Stimulated activated CD8-positive, alpha-beta memory T cell treated with anti-CD3 and anti-CD28 coated beads, Interleukin-4, amount 100 ng/mL, for 4 hours (primary cell): ENCODE results near the gene PYCARD.

ENCODE experiments used
- DNase-seq, 2 donors: peaks; one replicate each; pipeline ENCODE4 v3.0.0-alpha.2; 2020; ENCODE audit warnings: low read depth in 2 of 2, low spot score in 1 of 2

Gene PYCARD

DNA sequence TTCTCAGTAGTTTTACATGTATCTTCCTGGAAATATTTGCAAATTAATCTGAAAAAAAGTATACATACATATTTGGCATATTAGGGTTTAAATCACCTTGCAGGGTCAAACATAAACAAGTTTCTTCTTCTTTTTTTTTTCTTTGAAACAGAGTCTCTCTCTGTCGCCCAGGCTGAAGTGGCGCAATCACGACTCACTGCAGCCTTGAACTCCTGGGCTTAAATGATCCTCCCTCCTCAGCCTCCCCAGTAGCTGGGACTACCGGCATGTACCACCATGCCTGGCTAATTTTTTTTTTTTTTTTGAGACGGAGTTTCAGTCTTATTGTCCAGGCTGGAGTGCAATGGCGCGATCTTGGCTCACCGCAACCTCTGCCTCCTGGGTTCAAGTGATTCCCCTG, 35.2 kb downstream of the PYCARD start:
- DNase-seq, result no peak

- DNase-seq, result no peak
These were observed 45.4 kb downstream of the PYCARD start for GRCh38 chr16:31157136-31157535.
